Ramos (cell line): ENCODE data around the gene IGFL3.
"Not testable (repeated sequence)": the region's sequence is repeated elsewhere in the genome, so short reads cannot be mapped to it uniquely, and the experiment has no call there.

Source experiments
- in situ Hi-C: fragments of 300-500 bp; cut with MboI; formaldehyde crosslinking; loops from one replicate; pipeline ENCODE4 v1.14.3; 2022; ENCODE audit warnings: low sequenced_read_pairs; ENCODE audit not compliant: unreplicated experiment

The IGFL3 gene

GRCh38 chr19:46124638-46125115 lies at the start of gene IGFL3:
TSS of gene IGFL3 (minus strand) at chr19:46124688. CDS start at chr19:46124649, 39 bp downstream.
- in situ Hi-C loops: no loop called here

- in situ Hi-C loops: no loop called here
Measured at GRCh38 chr19:46173886-46174480, 49.5 kb upstream of the IGFL3 start.

GRCh38 chr19:46162731-46163130 lies 38.2 kb upstream of the IGFL3 start:
- in situ Hi-C loops: no loop called here

GRCh38 chr19:46161642-46162257 lies 37.3 kb upstream of the IGFL3 start:
- in situ Hi-C loops: not testable (repeated sequence)

GRCh38 chr19:46160233-46160775 lies 35.8 kb upstream of the IGFL3 start:
- in situ Hi-C loops: no loop called here

- in situ Hi-C loops: no loop called here
Measured at GRCh38 chr19:46159418-46160232, 35.1 kb upstream of the IGFL3 start.

GRCh38 chr19:46155237-46155636 lies 30.7 kb upstream of the IGFL3 start:
- in situ Hi-C loops: no loop called here

- in situ Hi-C loops: no loop called here
Measured at GRCh38 chr19:46150606-46151005, 26.1 kb upstream of the IGFL3 start.

- in situ Hi-C loops: no loop called here
Measured at GRCh38 chr19:46147791-46148288, 23.4 kb upstream of the IGFL3 start, which contains the start of gene IGFL2. TSS of gene IGFL2 (plus strand) at chr19:46148238. CDS start at chr19:46148279, 41 bp downstream.

GRCh38 chr19:46147166-46147740 lies 22.8 kb upstream of the IGFL3 start:
- in situ Hi-C loops: no loop called here

- in situ Hi-C loops: no loop called here
Measured at GRCh38 chr19:46144756-46145155, 20.3 kb upstream of the IGFL3 start.

- in situ Hi-C loops: no loop called here
Measured at GRCh38 chr19:46142294-46142693, 17.8 kb upstream of the IGFL3 start.

GRCh38 chr19:46141421-46141820 lies 16.9 kb upstream of the IGFL3 start:
- in situ Hi-C loops: no loop called here

- in situ Hi-C loops: no loop called here
Measured at GRCh38 chr19:46137915-46138473, 13.5 kb upstream of the IGFL3 start.

- in situ Hi-C loops: no loop called here
Measured at GRCh38 chr19:46134527-46134926, 10.0 kb upstream of the IGFL3 start.

- in situ Hi-C loops: no loop called here
Measured at GRCh38 chr19:46133777-46134241, 9.3 kb upstream of the IGFL3 start.

GRCh38 chr19:46133101-46133627 lies 8.7 kb upstream of the IGFL3 start:
- in situ Hi-C loops: no loop called here

GRCh38 chr19:46132508-46133100 lies 8.1 kb upstream of the IGFL3 start:
- in situ Hi-C loops: no loop called here

- in situ Hi-C loops: no loop called here
Measured at GRCh38 chr19:46131485-46132143, 7.1 kb upstream of the IGFL3 start.
